Gastrocnemius medialis (tissue), 4 donors: ENCODE data around the gene THSD4. TPM values are rescaled to one million over a fixed set of nuclear protein-coding genes. Genes with fewer than 3 reads are reported as not detected.

Source experiments
- ATAC-seq, 2 donors: fragments of 150-250 bp; one replicate each; pipeline ENCODE4 v1.9.1; 2016
- DNase-seq, 2 donors: peaks; one replicate each; pipeline ENCODE4 v3.0.0-alpha.2; 2019
- H3K27ac ChIP-seq, 4 donors: fragments of 200-600 bp; sonication (generic); 1 replicate in 1 of 4; 2 replicates in 3 of 4; pipeline ENCODE4 v1.5.1; 2016 to 2018; ENCODE audit warnings: mild to moderate bottlenecking in 2 of 4, moderate library complexity in 1 of 4
- H3K27me3 ChIP-seq, 3 donors: fragments of 200-600 bp; sonication (generic) in 2 of 3; 1 replicate in 1 of 3; 2 replicates in 2 of 3; pipeline versions ENCODE4 v1.5.1 to v1.6.0; 2016 to 2019; ENCODE audit warnings: mild to moderate bottlenecking in 1 of 3, moderate library complexity in 1 of 3
- H3K36me3 ChIP-seq, 2 donors: fragments of 200-600 bp; sonication (generic) in 1 of 2; one replicate each; pipeline ENCODE4 v1.5.1; 2017 to 2018
- H3K4me1 ChIP-seq, 2 donors: fragments of 200-600 bp; sonication (generic) in 1 of 2; one replicate each; pipeline ENCODE4 v1.5.1; 2016 to 2017; ENCODE audit warnings: mild to moderate bottlenecking in 2 of 2
- H3K4me3 ChIP-seq, 4 donors: fragments of 200-600 bp; sonication (generic) in 3 of 4; 1 replicate in 1 of 4; 2 replicates in 3 of 4; pipeline ENCODE4 v1.5.1; 2016 to 2019; ENCODE audit warnings: mild to moderate bottlenecking in 2 of 4
- H3K9me3 ChIP-seq, 3 donors: fragments of 200-600 bp; sonication (generic) in 2 of 3; 1 replicate in 1 of 3; 2 replicates in 2 of 3; pipeline ENCODE4 v1.5.1; 2016 to 2019
- CTCF ChIP-seq, 5 experiments: fragments of 450-650 bp in 3 of 5; fragments of 200-600 bp in 2 of 5; sonication (generic) in 2 of 5; IDR thresholded peaks in 4 of 5; conservative IDR thresholded peaks in 1 of 5; 1 replicate in 4 of 5; 2 replicates in 1 of 5; pipeline ENCODE4 v1.5.1; 2016 to 2019; ENCODE audit warnings: antibody characterized with exemption in 5 of 5, mild to moderate bottlenecking in 3 of 5, moderate library complexity in 3 of 5
- POLR2A ChIP-seq, 2 donors: fragments of 450-650 bp; IDR thresholded peaks; one replicate each; pipeline ENCODE4 v1.6.1; 2017; ENCODE audit warnings: antibody characterized with exemption in 2 of 2, mild to moderate bottlenecking in 2 of 2, moderate library complexity in 2 of 2
- in situ Hi-C, 4 donors: fragments of 200-750 bp; cut with MboI; loops; one replicate each; pipeline versions ENCODE4 v1.15.0 to v1.8.0; 2017; ENCODE audit warnings: low sequenced_read_pairs in 4 of 4
- intact Hi-C: fragments of 100-400 bp; cut with DNase I; formaldehyde crosslinking; loops from one replicate; pipeline ENCODE4 v1.15.1; 2023; ENCODE audit warnings: low total_unique reads
- total RNA-seq, 4 donors: library from RNA; depleted of rRNA; stranded (reverse); fragments of >200 nt; gene quantifications; one replicate each; pipeline versions ENCODE4 v1.1.0 to v1.2.3, GENCODE V29; 2016

Gene THSD4
- total RNA-seq, 4 donors from 2014 or later, result 0.35 to 3.1 (median 0.60) TPM

GRCh38 chr15:71734709-71735384 is 619.6 kb downstream of the THSD4 start:
- in situ Hi-C loops, result loop anchor here in 3 of 4 donors (5.0 to 10.0 kb wide), 4 partner anchors 160 to 290 kb away; no protein-coding TSS in a partner anchor
- H3K36me3 ChIP-seq, result no peaks in the 10 kb centered on the region
- H3K4me1 ChIP-seq, result no peaks in the 10 kb centered on the region
- intact Hi-C loops, result no loop called here
- no peaks in the 10 kb centered on the region for H3K27me3 ChIP-seq
- TF ChIP-seq POLR2A (IDR thresholded peaks at IDR 0.05) (no peak), CTCF (IDR thresholded peaks at IDR 0.05 in 4 of 5, conservative IDR thresholded peaks at IDR 0.05 in 1 of 5) (no peak)
- no peaks in the 10 kb centered on the region for H3K9me3 ChIP-seq
- no peak overlapping the region for H3K27ac ChIP-seq
- no peak for DNase-seq
- no peak for ATAC-seq
- no peak overlapping the region for H3K4me3 ChIP-seq

DNA sequence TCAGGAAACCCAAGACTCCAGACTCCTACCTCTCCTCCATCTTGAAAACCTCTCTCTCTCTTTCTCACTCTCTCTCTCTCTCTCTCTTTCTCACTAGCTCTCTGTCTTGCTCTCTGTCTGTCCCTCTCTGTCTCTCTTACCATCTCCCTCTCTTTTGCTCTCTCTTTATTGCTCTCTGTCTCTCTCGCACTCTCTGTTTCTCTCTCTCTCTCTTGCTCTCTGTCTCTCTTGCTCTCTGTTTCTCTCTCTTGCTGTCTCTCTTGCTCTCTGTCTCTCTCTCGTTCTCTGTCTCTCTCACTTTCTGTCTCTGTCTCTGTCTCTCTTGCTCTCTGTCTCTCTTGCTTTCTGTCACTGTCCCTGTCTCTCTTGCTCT is 620.1 kb downstream of the THSD4 start:
- no peaks in the 10 kb centered on the region for H3K36me3 ChIP-seq
- in situ Hi-C loops, result loop anchor here in 3 of 4 donors (10.0 kb wide), 3 partner anchors 161 to 291 kb away; no protein-coding TSS in a partner anchor
- H3K27ac ChIP-seq, result no peak overlapping the region
- H3K4me3 ChIP-seq, result no peak overlapping the region
- no peaks in the 10 kb centered on the region for H3K9me3 ChIP-seq
- no peaks in the 10 kb centered on the region for H3K27me3 ChIP-seq
- H3K4me1 ChIP-seq, result no peaks in the 10 kb centered on the region
- ATAC-seq, result no peak
- no peak for TF ChIP-seq CTCF (IDR thresholded peaks at IDR 0.05 in 4 of 5, conservative IDR thresholded peaks at IDR 0.05 in 1 of 5)
- no peak for TF ChIP-seq POLR2A (IDR thresholded peaks at IDR 0.05)
- intact Hi-C loops, result no loop called here
- DNase-seq, result no peak

- in situ Hi-C loops (loop anchor here in 3 of 4 donors (10.0 kb wide), 3 partner anchors 162 to 292 kb away; no protein-coding TSS in a partner anchor), intact Hi-C loops (no loop called here)
- DNase-seq (no peak), ATAC-seq (no peak)
- Histone ChIP-seq H3K27ac (no peak overlapping the region), H3K27me3 (no peaks in the 10 kb centered on the region), H3K4me1 (no peaks in the 10 kb centered on the region), H3K4me3 (no peak overlapping the region), H3K36me3 (no peaks in the 10 kb centered on the region), H3K9me3 (no peaks in the 10 kb centered on the region)
- TF ChIP-seq CTCF (IDR thresholded peaks at IDR 0.05 in 4 of 5, conservative IDR thresholded peaks at IDR 0.05 in 1 of 5) (no peak), POLR2A (IDR thresholded peaks at IDR 0.05) (no peak)
Observed at GRCh38 chr15:71736286-71736947, 621.1 kb downstream of the THSD4 start.

- Histone ChIP-seq H3K4me1 (no peaks in the 10 kb centered on the region), H3K9me3 (no peaks in the 10 kb centered on the region), H3K4me3 (no peak overlapping the region), H3K27me3 (no peaks in the 10 kb centered on the region), H3K27ac (no peak overlapping the region), H3K36me3 (no peaks in the 10 kb centered on the region)
- TF ChIP-seq CTCF (IDR thresholded peaks at IDR 0.05 in 4 of 5, conservative IDR thresholded peaks at IDR 0.05 in 1 of 5), result no peak
- no peak for TF ChIP-seq POLR2A (IDR thresholded peaks at IDR 0.05)
- intact Hi-C loops, result no loop called here
- ATAC-seq (no peak), DNase-seq (no peak)
- in situ Hi-C loops, result loop anchor here in 3 of 4 donors (10.0 kb wide), 3 partner anchors 163 to 293 kb away; no protein-coding TSS in a partner anchor
Observed at GRCh38 chr15:71737761-71738160, 622.5 kb downstream of the THSD4 start.
